ENCODE results near the gene CDT1. TPM values are rescaled to one million over a fixed set of nuclear protein-coding genes. Genes with fewer than 3 reads are reported as not detected.
A peak's percentile ranks its signal among the peaks of the same experiment; 100 is the strongest.

The CDT1 gene
- total and polyA plus RNA-seq, 2 donors (not counting 1 experiment from before 2014, with no cell fraction given): 1.3 to 3.6 TPM

- Histone ChIP-seq H3K4me1 (ENCODE audit: control insufficient read depth, extremely low read depth, insufficient read depth, low read length) (peaks cover 26% of the 10 kb centered on the region), H3K36me3 (ENCODE audit: control insufficient read depth, insufficient read depth, low read length) (peaks cover 5% of the 10 kb centered on the region)
Measured at GRCh38 chr16:88764080-88764479, 39.5 kb upstream of the CDT1 start.

DNA sequence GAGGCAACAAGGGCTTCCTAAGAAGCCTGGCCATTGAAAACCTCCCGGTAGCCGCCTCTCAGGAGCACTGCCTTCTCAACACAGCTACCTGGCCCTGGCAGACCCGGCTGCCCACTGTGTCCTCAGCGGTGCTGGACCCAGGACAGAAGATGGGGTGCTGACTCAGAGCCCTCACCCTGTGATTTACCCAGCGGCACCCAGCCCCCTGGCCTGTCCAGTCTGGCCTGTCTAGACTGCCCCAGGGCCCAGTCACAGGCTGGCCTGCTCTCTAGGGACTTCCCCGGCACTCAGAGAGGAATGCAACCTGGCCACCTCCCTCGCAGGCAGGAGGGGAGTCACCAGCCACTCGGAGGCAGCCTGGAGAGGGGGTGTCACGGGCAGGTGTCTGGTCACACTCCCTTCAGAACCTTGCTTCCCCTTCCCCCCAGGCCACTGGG, 38.7 kb upstream of the CDT1 start:
- no peak overlapping the region for H3K9ac ChIP-seq (ENCODE audit: insufficient read depth, low read length)

More at GRCh38 chr16:88764080-88764479, 39.5 kb upstream of the CDT1 start:
- Histone ChIP-seq H3K4me2 (ENCODE audit: extremely low read depth, insufficient read depth, low read length) (no peak overlapping the region), H3K4me3 (replicated peaks in 1 of 4; ENCODE audit: control extremely low read depth in 1 of 4, insufficient read depth in 1 of 4, low read depth in 3 of 4, low read length in 4 of 4) (no peak overlapping the region), H3K9me3 (ENCODE audit: control insufficient read depth, insufficient read depth, low read depth, low read length) (no peaks in the 10 kb centered on the region), H3K79me2 (ENCODE audit: control insufficient read depth, insufficient read depth, low read length) (peaks cover 97% of the 10 kb centered on the region), H3K27me3 (ENCODE audit: control insufficient read depth, insufficient read depth, low read length) (no peaks in the 10 kb centered on the region), H3K27ac (ENCODE audit: insufficient read depth, low read length) (no peak overlapping the region), H4K20me1 (ENCODE audit: control insufficient read depth, extremely low read depth, insufficient read depth, low read length) (no peaks in the 10 kb centered on the region), H2AFZ (ENCODE audit: low read length) (no peak overlapping the region), H3K9ac (ENCODE audit: insufficient read depth, low read length) (no peak overlapping the region)
- DNase-seq (ENCODE audit: low read depth in 2 of 2): no peak
- TF ChIP-seq, protein P1, sequence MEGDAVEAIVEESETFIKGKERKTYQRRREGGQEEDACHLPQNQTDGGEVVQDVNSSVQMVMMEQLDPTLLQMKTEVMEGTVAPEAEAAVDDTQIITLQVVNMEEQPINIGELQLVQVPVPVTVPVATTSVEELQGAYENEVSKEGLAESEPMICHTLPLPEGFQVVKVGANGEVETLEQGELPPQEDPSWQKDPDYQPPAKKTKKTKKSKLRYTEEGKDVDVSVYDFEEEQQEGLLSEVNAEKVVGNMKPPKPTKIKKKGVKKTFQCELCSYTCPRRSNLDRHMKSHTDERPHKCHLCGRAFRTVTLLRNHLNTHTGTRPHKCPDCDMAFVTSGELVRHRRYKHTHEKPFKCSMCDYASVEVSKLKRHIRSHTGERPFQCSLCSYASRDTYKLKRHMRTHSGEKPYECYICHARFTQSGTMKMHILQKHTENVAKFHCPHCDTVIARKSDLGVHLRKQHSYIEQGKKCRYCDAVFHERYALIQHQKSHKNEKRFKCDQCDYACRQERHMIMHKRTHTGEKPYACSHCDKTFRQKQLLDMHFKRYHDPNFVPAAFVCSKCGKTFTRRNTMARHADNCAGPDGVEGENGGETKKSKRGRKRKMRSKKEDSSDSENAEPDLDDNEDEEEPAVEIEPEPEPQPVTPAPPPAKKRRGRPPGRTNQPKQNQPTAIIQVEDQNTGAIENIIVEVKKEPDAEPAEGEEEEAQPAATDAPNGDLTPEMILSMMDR (conservative IDR thresholded peaks at IDR 0.05 in 1 of 2, IDR thresholded peaks at IDR 0.05 in 1 of 2; ENCODE audit: low read depth in 1 of 2, low read length in 2 of 2): no peak
- no peak for TF ChIP-seq EZH2 (IDR thresholded peaks at IDR 0.05; ENCODE audit: low read length, missing control alignments)

GRCh38 chr16:88766975-88767374, 36.6 kb upstream of the CDT1 start:
- Histone ChIP-seq H3K4me3 (replicated peaks in 1 of 4; ENCODE audit: control extremely low read depth in 1 of 4, insufficient read depth in 1 of 4, low read depth in 3 of 4, low read length in 4 of 4) (no peak overlapping the region), H3K4me2 (ENCODE audit: extremely low read depth, insufficient read depth, low read length) (no peak overlapping the region), H3K9ac (ENCODE audit: insufficient read depth, low read length) (peak overlapping the region; percentile 7), H3K36me3 (ENCODE audit: control insufficient read depth, insufficient read depth, low read length) (peaks cover 3% of the 10 kb centered on the region), H3K27ac (ENCODE audit: insufficient read depth, low read length) (no peak overlapping the region), H3K27me3 (ENCODE audit: control insufficient read depth, insufficient read depth, low read length) (no peaks in the 10 kb centered on the region), H3K79me2 (ENCODE audit: control insufficient read depth, insufficient read depth, low read length) (peaks cover 94% of the 10 kb centered on the region), H4K20me1 (ENCODE audit: control insufficient read depth, extremely low read depth, insufficient read depth, low read length) (no peaks in the 10 kb centered on the region), H3K9me3 (ENCODE audit: control insufficient read depth, insufficient read depth, low read depth, low read length) (no peaks in the 10 kb centered on the region), H2AFZ (ENCODE audit: low read length) (no peak overlapping the region), H3K4me1 (ENCODE audit: control insufficient read depth, extremely low read depth, insufficient read depth, low read length) (peaks cover 35% of the 10 kb centered on the region)
- no peak for DNase-seq (ENCODE audit: low read depth in 2 of 2)
- TF ChIP-seq, protein P1 (conservative IDR thresholded peaks at IDR 0.05 in 1 of 2, IDR thresholded peaks at IDR 0.05 in 1 of 2; ENCODE audit: low read depth in 1 of 2, low read length in 2 of 2): no peak
- TF ChIP-seq EZH2 (IDR thresholded peaks at IDR 0.05; ENCODE audit: low read length, missing control alignments): no peak

More for the DNA sequence above, 38.7 kb upstream of the CDT1 start:
- Histone ChIP-seq H3K4me2 (ENCODE audit: extremely low read depth, insufficient read depth, low read length) (no peak overlapping the region), H3K27me3 (ENCODE audit: control insufficient read depth, insufficient read depth, low read length) (no peaks in the 10 kb centered on the region), H3K27ac (ENCODE audit: insufficient read depth, low read length) (no peak overlapping the region), H3K79me2 (ENCODE audit: control insufficient read depth, insufficient read depth, low read length) (peaks cover 97% of the 10 kb centered on the region), H3K4me1 (ENCODE audit: control insufficient read depth, extremely low read depth, insufficient read depth, low read length) (peaks cover 21% of the 10 kb centered on the region), H3K9me3 (ENCODE audit: control insufficient read depth, insufficient read depth, low read depth, low read length) (no peaks in the 10 kb centered on the region), H3K4me3 (replicated peaks in 1 of 4; ENCODE audit: control extremely low read depth in 1 of 4, insufficient read depth in 1 of 4, low read depth in 3 of 4, low read length in 4 of 4) (no peak overlapping the region), H4K20me1 (ENCODE audit: control insufficient read depth, extremely low read depth, insufficient read depth, low read length) (no peaks in the 10 kb centered on the region), H2AFZ (ENCODE audit: low read length) (no peak overlapping the region), H3K36me3 (ENCODE audit: control insufficient read depth, insufficient read depth, low read length) (peaks cover 5% of the 10 kb centered on the region)
- no peak for TF ChIP-seq EZH2 (IDR thresholded peaks at IDR 0.05; ENCODE audit: low read length, missing control alignments)
- TF ChIP-seq, protein P1 (conservative IDR thresholded peaks at IDR 0.05 in 1 of 2, IDR thresholded peaks at IDR 0.05 in 1 of 2; ENCODE audit: low read depth in 1 of 2, low read length in 2 of 2): no peak
- peak in 1 of 2 donors; percentile 66 for DNase-seq (ENCODE audit: low read depth in 2 of 2)
